Activated naive CD4-positive, alpha-beta T cell treated with anti-CD3 and anti-CD28 coated beads, Interleukin-2, amount 10 ng/mL, durations not matched to agents 7 days and 5 days (primary cell): ENCODE results near the gene PACSIN1.
"Not testable (repeated sequence)": the region's sequence is repeated elsewhere in the genome, so short reads cannot be mapped to it uniquely, and the experiment has no call there.

Experiments
- CTCF ChIA-PET: fragments of 350-600 bp; sonication (Branson Sonifier 250); formaldehyde crosslinking; loops from one replicate; lab custom pipeline; 2021; ENCODE audit warnings: antibody characterized with exemption; lab: Charles Lee
- DNase-seq: peaks from one replicate; pipeline ENCODE4 v3.0.0-alpha.2; 2020
- H3K27ac Mint-ChIP-seq: one replicate; pipeline ENCODE4 v1.8.0; 2021; ENCODE audit warnings: mild to moderate bottlenecking, moderate library complexity, mixed read lengths
- H3K27me3 Mint-ChIP-seq: one replicate; pipeline ENCODE4 v1.8.0; 2021; ENCODE audit warnings: mild to moderate bottlenecking, mixed read lengths
- H3K36me3 Mint-ChIP-seq: one replicate; pipeline ENCODE4 v1.8.0; 2021; ENCODE audit warnings: mixed read lengths
- H3K4me1 Mint-ChIP-seq: one replicate; pipeline ENCODE4 v1.8.0; 2021; ENCODE audit warnings: mixed read lengths
- H3K4me3 Mint-ChIP-seq: one replicate; pipeline ENCODE4 v1.8.0; 2021; ENCODE audit warnings: mild to moderate bottlenecking, moderate library complexity, mixed read lengths
- H3K9me3 Mint-ChIP-seq: one replicate; pipeline ENCODE4 v1.8.0; 2021; ENCODE audit warnings: mixed read lengths

PACSIN1 gene

GRCh38 chr6:34463299-34463698 lies 2.6 kb upstream of the PACSIN1 start:
- Mint-ChIP-seq H3K27ac (no peak overlapping the region), H3K36me3 (no peaks in the 10 kb centered on the region), H3K9me3 (no peaks in the 10 kb centered on the region), H3K27me3 (peaks cover 75% of the 10 kb centered on the region), H3K4me3 (no peak overlapping the region), H3K4me1 (peaks cover 4% of the 10 kb centered on the region)
- no peak for DNase-seq
- CTCF ChIA-PET: interaction anchor here (2.0 kb wide), 1 partner anchor 146 kb away, joined by 8 read pairs; no protein-coding TSS in a partner anchor

GRCh38 chr6:34463849-34464248 lies 2.0 kb upstream of the PACSIN1 start:
- no peak overlapping the region for H3K4me3 Mint-ChIP-seq
- no peak overlapping the region for H3K27ac Mint-ChIP-seq

GRCh38 chr6:34466242-34467185 lies 638 bp downstream of the PACSIN1 start:
- CTCF ChIA-PET: interaction anchor here (1.5 to 1.9 kb wide), 3 partner anchors 8 to 271 kb away, joined by 3 to 6 read pairs (median 4); no protein-coding TSS in a partner anchor
- peaks cover 74% of the 10 kb centered on the region for H3K27me3 Mint-ChIP-seq
- no peak for DNase-seq
- H3K36me3 Mint-ChIP-seq: no peaks in the 10 kb centered on the region
- H3K9me3 Mint-ChIP-seq: no peaks in the 10 kb centered on the region
- peak overlapping the region; percentile 48 for H3K4me3 Mint-ChIP-seq
- H3K27ac Mint-ChIP-seq: no peak overlapping the region
- H3K4me1 Mint-ChIP-seq: peaks cover 4% of the 10 kb centered on the region

More at GRCh38 chr6:34463849-34464248, 2.0 kb upstream of the PACSIN1 start:
- no peak for DNase-seq
- no peaks in the 10 kb centered on the region for H3K36me3 Mint-ChIP-seq
- peaks cover 4% of the 10 kb centered on the region for H3K4me1 Mint-ChIP-seq
- no peaks in the 10 kb centered on the region for H3K9me3 Mint-ChIP-seq
- H3K27me3 Mint-ChIP-seq: peaks cover 74% of the 10 kb centered on the region
- CTCF ChIA-PET: interaction anchor here (2.0 kb wide), 1 partner anchor 145 kb away, joined by 8 read pairs; no protein-coding TSS in a partner anchor

- DNase-seq: no peak
- H3K36me3 Mint-ChIP-seq: no peaks in the 10 kb centered on the region
- H3K27me3 Mint-ChIP-seq: peaks cover 69% of the 10 kb centered on the region
- CTCF ChIA-PET: interaction anchor here (0.8 to 1.6 kb wide), 3 partner anchors 9 to 11 kb away, joined by 3 to 4 read pairs (median 4); no protein-coding TSS in a partner anchor
- H3K9me3 Mint-ChIP-seq: no peaks in the 10 kb centered on the region
- H3K27ac Mint-ChIP-seq: no peak overlapping the region
- no peak overlapping the region for H3K4me3 Mint-ChIP-seq
- peaks cover 4% of the 10 kb centered on the region for H3K4me1 Mint-ChIP-seq
Observed at GRCh38 chr6:34468378-34468892, 2.6 kb downstream of the PACSIN1 start.

- Mint-ChIP-seq H3K27me3 (peaks cover 64% of the 10 kb centered on the region), H3K36me3 (no peaks in the 10 kb centered on the region), H3K9me3 (peaks cover 4% of the 10 kb centered on the region), H3K4me3 (no peak overlapping the region), H3K4me1 (peaks cover 4% of the 10 kb centered on the region), H3K27ac (no peak overlapping the region)
- DNase-seq: no peak
- CTCF ChIA-PET: interaction anchor here (1.6 kb wide), 1 partner anchor 10 kb away, joined by 4 read pairs; no protein-coding TSS in a partner anchor
Observed at GRCh38 chr6:34469499-34469898, 3.6 kb downstream of the PACSIN1 start.

- Mint-ChIP-seq H3K4me3 (no peak overlapping the region), H3K4me1 (no peaks in the 10 kb centered on the region), H3K27me3 (peaks cover 34% of the 10 kb centered on the region), H3K27ac (no peak overlapping the region), H3K9me3 (peaks cover 4% of the 10 kb centered on the region), H3K36me3 (no peaks in the 10 kb centered on the region)
- DNase-seq: no peak
- CTCF ChIA-PET: no interaction called here
Observed at GRCh38 chr6:34472425-34472824, 6.5 kb downstream of the PACSIN1 start.

- CTCF ChIA-PET: interaction anchor here (1.5 kb wide), 1 partner anchor 225 kb away, joined by 3 read pairs; no protein-coding TSS in a partner anchor
- no peaks in the 10 kb centered on the region for H3K4me1 Mint-ChIP-seq
- no peaks in the 10 kb centered on the region for H3K36me3 Mint-ChIP-seq
- H3K4me3 Mint-ChIP-seq: no peak overlapping the region
- H3K27ac Mint-ChIP-seq: no peak overlapping the region
- H3K9me3 Mint-ChIP-seq: peaks cover 4% of the 10 kb centered on the region
- peaks cover 24% of the 10 kb centered on the region for H3K27me3 Mint-ChIP-seq
- DNase-seq: no peak
Observed at GRCh38 chr6:34473967-34474366, 8.1 kb downstream of the PACSIN1 start.

- H3K4me3 Mint-ChIP-seq: no peak overlapping the region
- peaks cover 17% of the 10 kb centered on the region for H3K27me3 Mint-ChIP-seq
- CTCF ChIA-PET: interaction anchor here (1.5 kb wide), 1 partner anchor 225 kb away, joined by 3 read pairs; no protein-coding TSS in a partner anchor
- H3K36me3 Mint-ChIP-seq: no peaks in the 10 kb centered on the region
- DNase-seq: no peak
- H3K4me1 Mint-ChIP-seq: no peaks in the 10 kb centered on the region
- H3K9me3 Mint-ChIP-seq: peaks cover 4% of the 10 kb centered on the region
- no peak overlapping the region for H3K27ac Mint-ChIP-seq
Observed at GRCh38 chr6:34474754-34475153, 8.9 kb downstream of the PACSIN1 start.

GRCh38 chr6:34475238-34475682 lies 9.4 kb downstream of the PACSIN1 start:
- Mint-ChIP-seq H3K9me3 (peaks cover 4% of the 10 kb centered on the region), H3K4me3 (no peak overlapping the region), H3K27me3 (peaks cover 20% of the 10 kb centered on the region), H3K36me3 (no peaks in the 10 kb centered on the region), H3K4me1 (no peaks in the 10 kb centered on the region), H3K27ac (no peak overlapping the region)
- CTCF ChIA-PET: interaction anchor here (0.8 to 1.5 kb wide), 2 partner anchors 61 to 226 kb away, joined by 3 read pairs; no protein-coding TSS in a partner anchor
- DNase-seq: no peak

GRCh38 chr6:34475767-34476328 lies 10.0 kb downstream of the PACSIN1 start:
- H3K4me3 Mint-ChIP-seq: no peak overlapping the region
- H3K36me3 Mint-ChIP-seq: no peaks in the 10 kb centered on the region
- no peaks in the 10 kb centered on the region for H3K4me1 Mint-ChIP-seq
- no peak overlapping the region for H3K27ac Mint-ChIP-seq
- CTCF ChIA-PET: interaction anchor here (0.6 to 0.8 kb wide), 2 partner anchors 16 to 61 kb away, joined by 3 to 4 read pairs; no protein-coding TSS in a partner anchor
- peaks cover 21% of the 10 kb centered on the region for H3K27me3 Mint-ChIP-seq
- no peak for DNase-seq
- peaks cover 4% of the 10 kb centered on the region for H3K9me3 Mint-ChIP-seq

- no peaks in the 10 kb centered on the region for H3K4me1 Mint-ChIP-seq
- peaks cover 4% of the 10 kb centered on the region for H3K9me3 Mint-ChIP-seq
- no peak overlapping the region for H3K27ac Mint-ChIP-seq
- DNase-seq: no peak
- H3K27me3 Mint-ChIP-seq: peaks cover 25% of the 10 kb centered on the region
- H3K36me3 Mint-ChIP-seq: no peaks in the 10 kb centered on the region
- CTCF ChIA-PET: interaction anchor here (1.7 kb wide), 1 partner anchor 17 kb away, joined by 6 read pairs; no protein-coding TSS in a partner anchor
- H3K4me3 Mint-ChIP-seq: no peak overlapping the region
Observed at GRCh38 chr6:34476447-34476846, 10.6 kb downstream of the PACSIN1 start.

GRCh38 chr6:34476921-34477320 lies 11.0 kb downstream of the PACSIN1 start:
- peaks cover 4% of the 10 kb centered on the region for H3K9me3 Mint-ChIP-seq
- no peak overlapping the region for H3K4me3 Mint-ChIP-seq
- CTCF ChIA-PET: interaction anchor here (0.6 to 1.7 kb wide), 2 partner anchors 17 to 19 kb away, joined by 3 to 6 read pairs; no protein-coding TSS in a partner anchor
- H3K4me1 Mint-ChIP-seq: no peaks in the 10 kb centered on the region
- no peak for DNase-seq
- H3K27ac Mint-ChIP-seq: no peak overlapping the region
- no peaks in the 10 kb centered on the region for H3K36me3 Mint-ChIP-seq
- H3K27me3 Mint-ChIP-seq: peaks cover 20% of the 10 kb centered on the region

GRCh38 chr6:34478796-34479195 lies 12.9 kb downstream of the PACSIN1 start:
- H3K36me3 Mint-ChIP-seq: no peaks in the 10 kb centered on the region
- H3K4me1 Mint-ChIP-seq: no peaks in the 10 kb centered on the region
- H3K27ac Mint-ChIP-seq: no peak overlapping the region
- CTCF ChIA-PET: no interaction called here
- peaks cover 13% of the 10 kb centered on the region for H3K27me3 Mint-ChIP-seq
- no peak for DNase-seq
- H3K4me3 Mint-ChIP-seq: no peak overlapping the region
- peaks cover 4% of the 10 kb centered on the region for H3K9me3 Mint-ChIP-seq

- not testable (repeated sequence) for H3K9me3 Mint-ChIP-seq, H3K36me3 Mint-ChIP-seq, H3K27me3 Mint-ChIP-seq, H3K27ac Mint-ChIP-seq, DNase-seq, H3K4me3 Mint-ChIP-seq
- H3K4me1 Mint-ChIP-seq: peaks cover 39% of the 10 kb centered on the region
- CTCF ChIA-PET: interaction anchor here (1.1 kb wide), 1 partner anchor 24 kb away, joined by 3 read pairs; no protein-coding TSS in a partner anchor
Observed at GRCh38 chr6:34483781-34484180, 17.9 kb downstream of the PACSIN1 start.
